ENCODE results near the gene GLYAT. TPM values are rescaled to one million over a fixed set of nuclear protein-coding genes. Genes with fewer than 3 reads are reported as not detected.

GLYAT gene
- total RNA-seq, 2 donors from 2014 or later: not detected

DNA sequence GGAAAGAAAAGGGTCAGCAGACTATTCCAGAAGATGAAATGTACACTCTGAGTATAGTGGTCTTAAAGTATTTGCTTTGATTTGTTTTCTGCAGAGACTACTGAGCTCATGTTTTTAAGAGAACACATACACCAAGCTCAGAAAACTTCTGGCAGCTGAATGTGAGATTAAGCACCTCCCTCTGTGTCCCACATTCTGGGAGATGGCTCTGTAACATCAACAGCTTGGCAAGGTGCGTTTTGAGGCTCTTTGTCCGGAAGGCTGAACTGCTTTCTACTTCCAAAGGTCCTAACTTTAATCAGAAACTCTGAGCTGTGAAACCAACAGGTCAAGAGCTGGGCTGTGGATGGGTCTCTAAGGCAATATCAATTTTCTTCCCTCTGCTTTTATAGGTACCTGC, 36.4 kb upstream of the GLYAT start:
- Mint-ChIP-seq H3K4me3 (no peak overlapping the region), H3K27me3 (ENCODE audit: low read depth) (peaks cover 28% of the 10 kb centered on the region), H3K36me3 (ENCODE audit: insufficient read depth in 2 of 2) (peaks cover 0 to 5% of the 10 kb centered on the region in 2 donors), H3K9me3 (no peaks in the 10 kb centered on the region), H3K27ac (no peak overlapping the region), H3K4me1 (ENCODE audit: low read depth) (peaks cover 6% of the 10 kb centered on the region)
- ATAC-seq (replicated peaks in 1 of 2): no peak
- no peak for DNase-seq

- Mint-ChIP-seq H3K27ac (no peak overlapping the region), H3K9me3 (no peaks in the 10 kb centered on the region), H3K27me3 (ENCODE audit: low read depth) (peaks cover 14% of the 10 kb centered on the region), H3K36me3 (ENCODE audit: insufficient read depth in 2 of 2) (no peaks in the 10 kb centered on the region), H3K4me3 (no peak overlapping the region), H3K4me1 (ENCODE audit: low read depth) (no peaks in the 10 kb centered on the region)
- ATAC-seq (replicated peaks in 1 of 2) (no peak), DNase-seq (no peak)
Measured at GRCh38 chr11:58765078-58765477, 33.3 kb upstream of the GLYAT start.

GRCh38 chr11:58763120-58763490, 31.4 kb upstream of the GLYAT start:
- DNase-seq (no peak), ATAC-seq (replicated peaks in 1 of 2) (no peak)
- no peaks in the 10 kb centered on the region for H3K9me3 Mint-ChIP-seq
- H3K27ac Mint-ChIP-seq: no peak overlapping the region
- peaks cover 14% of the 10 kb centered on the region for H3K27me3 Mint-ChIP-seq (ENCODE audit: low read depth)
- H3K36me3 Mint-ChIP-seq (ENCODE audit: insufficient read depth in 2 of 2): no peaks in the 10 kb centered on the region
- no peaks in the 10 kb centered on the region for H3K4me1 Mint-ChIP-seq (ENCODE audit: low read depth)
- H3K4me3 Mint-ChIP-seq: no peak overlapping the region

GRCh38 chr11:58762284-58763119, 30.8 kb upstream of the GLYAT start:
- Mint-ChIP-seq H3K27ac (no peak overlapping the region), H3K27me3 (ENCODE audit: low read depth) (peaks cover 14% of the 10 kb centered on the region), H3K9me3 (no peaks in the 10 kb centered on the region), H3K36me3 (ENCODE audit: insufficient read depth in 2 of 2) (no peaks in the 10 kb centered on the region), H3K4me3 (no peak overlapping the region), H3K4me1 (ENCODE audit: low read depth) (no peaks in the 10 kb centered on the region)
- no peak for ATAC-seq (replicated peaks in 1 of 2)
- no peak for DNase-seq

GRCh38 chr11:58757439-58757838, 25.7 kb upstream of the GLYAT start:
- Mint-ChIP-seq H3K9me3 (peaks cover 0 to 2% of the 10 kb centered on the region in 2 donors), H3K27ac (no peak overlapping the region), H3K36me3 (ENCODE audit: insufficient read depth in 2 of 2) (no peaks in the 10 kb centered on the region), H3K4me3 (no peak overlapping the region), H3K4me1 (ENCODE audit: low read depth) (no peaks in the 10 kb centered on the region), H3K27me3 (ENCODE audit: low read depth) (no peaks in the 10 kb centered on the region)
- ATAC-seq (replicated peaks in 1 of 2) (no peak), DNase-seq (no peak)

DNA sequence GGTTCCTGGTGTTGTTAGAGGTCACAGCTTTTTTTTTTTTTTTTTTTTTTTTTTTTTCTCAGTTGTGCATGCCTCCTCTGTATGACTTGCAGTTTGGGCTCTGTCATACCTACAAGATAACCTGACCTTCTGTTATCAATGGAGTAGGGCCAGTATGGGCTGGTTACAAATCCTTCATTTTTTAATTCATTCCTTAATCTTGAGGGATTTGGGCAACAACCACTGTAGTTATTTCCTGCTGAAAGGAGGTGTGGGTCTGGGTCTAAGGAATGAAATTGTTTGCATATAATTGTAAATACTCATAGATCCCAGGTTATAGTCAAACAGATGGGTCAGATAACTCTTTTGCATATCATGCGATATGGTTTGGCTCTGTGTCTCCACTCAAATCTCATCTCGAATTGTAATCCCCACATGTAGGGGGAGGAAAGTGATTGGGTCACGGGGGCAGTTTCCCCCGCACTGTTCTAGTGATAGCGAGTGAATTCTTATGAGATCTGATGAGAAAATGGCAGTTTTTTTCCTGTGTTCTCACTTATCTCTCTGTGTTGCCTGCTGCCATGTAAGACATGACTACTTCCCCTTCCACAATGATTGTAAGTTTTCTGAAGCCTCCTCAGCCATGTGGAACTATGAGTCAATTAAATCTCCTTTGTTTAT, 14.1 kb upstream of the GLYAT start:
- no peak for DNase-seq
- H3K9me3 Mint-ChIP-seq: peaks cover 3 to 4% of the 10 kb centered on the region in 2 donors
- no peak overlapping the region for H3K4me3 Mint-ChIP-seq
- peaks cover 13% of the 10 kb centered on the region for H3K4me1 Mint-ChIP-seq (ENCODE audit: low read depth)
- H3K36me3 Mint-ChIP-seq (ENCODE audit: insufficient read depth in 2 of 2): peaks cover 2 to 6% of the 10 kb centered on the region in 2 donors
- no peak overlapping the region for H3K27ac Mint-ChIP-seq
- no peaks in the 10 kb centered on the region for H3K27me3 Mint-ChIP-seq (ENCODE audit: low read depth)
- ATAC-seq (replicated peaks in 1 of 2): no peak

- Mint-ChIP-seq H3K4me3 (no peak overlapping the region), H3K36me3 (ENCODE audit: insufficient read depth in 2 of 2) (peaks cover 4 to 8% of the 10 kb centered on the region in 2 donors), H3K9me3 (peaks cover 2 to 6% of the 10 kb centered on the region in 2 donors), H3K27ac (no peak overlapping the region), H3K27me3 (ENCODE audit: low read depth) (no peaks in the 10 kb centered on the region), H3K4me1 (ENCODE audit: low read depth) (peaks cover 13% of the 10 kb centered on the region)
- DNase-seq (no peak), ATAC-seq (replicated peaks in 1 of 2) (no peak)
Measured at GRCh38 chr11:58744988-58745704, 13.4 kb upstream of the GLYAT start.

DNA sequence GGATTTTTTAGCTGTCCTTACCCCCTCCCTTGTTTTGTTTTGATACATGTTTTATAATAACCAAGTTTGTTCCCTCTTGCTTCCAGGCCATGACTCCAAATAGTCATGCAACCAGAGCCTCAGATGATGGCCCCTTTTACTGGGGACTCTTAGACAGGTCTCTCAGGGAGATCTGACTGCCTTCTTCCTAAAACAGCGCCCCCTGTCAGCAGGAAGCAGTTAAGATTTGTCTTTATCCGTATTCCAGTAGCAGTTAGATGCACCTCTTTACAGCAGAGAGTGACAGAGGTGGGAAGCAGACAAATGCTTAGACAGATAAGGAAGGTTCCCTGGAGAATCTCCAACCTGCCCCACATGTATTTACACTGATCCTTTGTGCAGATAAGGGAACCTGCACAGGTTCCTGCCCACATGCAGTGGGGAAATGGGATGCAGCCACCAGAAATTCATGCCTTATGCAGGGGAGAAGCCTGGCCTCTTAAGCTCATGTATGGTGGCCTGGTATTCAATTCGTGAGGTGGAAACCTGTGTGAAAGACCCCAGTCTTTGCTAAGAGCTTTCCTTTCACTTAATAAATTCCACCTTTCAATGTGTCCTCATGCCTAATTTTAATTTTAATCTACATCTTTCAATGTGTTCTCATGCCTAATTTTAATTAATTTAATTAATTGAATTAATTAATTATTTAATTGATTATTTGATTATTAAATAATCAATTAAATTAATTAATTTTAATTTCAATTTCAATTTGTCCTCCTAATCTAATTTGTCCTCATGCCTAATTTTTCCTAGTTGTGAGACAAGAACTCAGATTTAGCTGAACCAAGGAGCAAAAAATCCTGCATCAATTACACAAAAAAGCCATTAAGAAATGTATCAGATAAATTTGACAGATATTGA, 11.5 kb upstream of the GLYAT start:
- H3K36me3 Mint-ChIP-seq (ENCODE audit: insufficient read depth in 2 of 2): peaks cover 4 to 10% of the 10 kb centered on the region in 2 donors
- no peak overlapping the region for H3K4me3 Mint-ChIP-seq
- DNase-seq (no peak), ATAC-seq (replicated peaks in 1 of 2) (no peak)
- H3K27me3 Mint-ChIP-seq (ENCODE audit: low read depth): no peaks in the 10 kb centered on the region
- H3K27ac Mint-ChIP-seq: no peak overlapping the region
- peaks cover 13% of the 10 kb centered on the region for H3K4me1 Mint-ChIP-seq (ENCODE audit: low read depth)
- H3K9me3 Mint-ChIP-seq: peaks cover 2 to 6% of the 10 kb centered on the region in 2 donors

- Mint-ChIP-seq H3K27ac (no peak overlapping the region), H3K4me1 (ENCODE audit: low read depth) (peaks cover 13% of the 10 kb centered on the region), H3K36me3 (ENCODE audit: insufficient read depth in 2 of 2) (peaks cover 4 to 10% of the 10 kb centered on the region in 2 donors), H3K27me3 (ENCODE audit: low read depth) (no peaks in the 10 kb centered on the region), H3K9me3 (peaks cover 2 to 6% of the 10 kb centered on the region in 2 donors), H3K4me3 (no peak overlapping the region)
- no peak for DNase-seq
- ATAC-seq (replicated peaks in 1 of 2): peak in 1 of 2 donors; percentile 40
Measured at GRCh38 chr11:58742140-58742539, 10.4 kb upstream of the GLYAT start.

DNA sequence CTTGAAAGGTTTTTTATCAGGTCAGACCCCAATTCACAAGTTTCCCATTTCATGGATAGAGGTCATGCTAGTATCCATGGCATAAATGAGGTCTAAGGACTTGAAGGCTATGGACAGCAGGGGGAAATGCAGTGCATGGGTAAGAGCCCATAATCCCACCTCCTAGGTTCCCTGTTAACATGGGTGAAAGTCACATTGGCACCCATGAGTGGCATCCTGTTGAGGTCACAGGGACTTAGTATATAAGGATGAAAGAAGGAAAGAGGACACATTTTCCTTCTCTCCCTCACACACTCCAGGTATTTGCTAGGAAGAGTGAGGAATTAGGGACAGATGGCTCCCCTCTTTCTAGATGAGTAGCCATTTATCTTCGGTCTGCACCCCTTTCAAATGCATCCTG, 9.4 kb upstream of the GLYAT start:
- ATAC-seq (replicated peaks in 1 of 2): no peak
- H3K27ac Mint-ChIP-seq: no peak overlapping the region
- DNase-seq: no peak
- peaks cover 4 to 10% of the 10 kb centered on the region in 2 donors for H3K36me3 Mint-ChIP-seq (ENCODE audit: insufficient read depth in 2 of 2)
- peaks cover 2 to 6% of the 10 kb centered on the region in 2 donors for H3K9me3 Mint-ChIP-seq
- no peak overlapping the region for H3K4me3 Mint-ChIP-seq
- H3K27me3 Mint-ChIP-seq (ENCODE audit: low read depth): no peaks in the 10 kb centered on the region
- peaks cover 13% of the 10 kb centered on the region for H3K4me1 Mint-ChIP-seq (ENCODE audit: low read depth)

DNA sequence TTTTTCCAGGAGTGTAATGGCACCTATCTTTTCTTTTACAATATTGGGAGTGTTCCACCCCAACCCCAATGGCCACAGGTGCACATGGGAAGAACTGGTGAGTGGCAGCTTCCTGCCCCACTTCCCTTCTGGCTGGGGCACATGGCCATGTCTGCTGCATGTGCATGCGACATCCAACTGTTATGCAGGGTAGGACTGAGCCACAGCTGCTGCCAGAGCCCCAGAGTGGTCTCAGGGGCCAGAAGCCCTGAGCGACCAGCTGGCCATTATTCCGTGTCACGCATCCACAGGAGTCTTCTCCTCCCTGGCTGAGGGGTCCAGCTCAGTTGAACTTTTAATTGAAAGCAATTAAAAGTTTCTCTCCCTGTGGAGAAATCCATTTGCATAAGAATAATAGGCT, 8.7 kb upstream of the GLYAT start:
- H3K27me3 Mint-ChIP-seq (ENCODE audit: low read depth): no peaks in the 10 kb centered on the region
- H3K27ac Mint-ChIP-seq: no peak overlapping the region
- peaks cover 2 to 6% of the 10 kb centered on the region in 2 donors for H3K9me3 Mint-ChIP-seq
- H3K36me3 Mint-ChIP-seq (ENCODE audit: insufficient read depth in 2 of 2): peaks cover 4 to 10% of the 10 kb centered on the region in 2 donors
- H3K4me3 Mint-ChIP-seq: no peak overlapping the region
- ATAC-seq (replicated peaks in 1 of 2): no peak
- DNase-seq: no peak
- peaks cover 13% of the 10 kb centered on the region for H3K4me1 Mint-ChIP-seq (ENCODE audit: low read depth)

- no peak for DNase-seq
- Mint-ChIP-seq H3K9me3 (peaks cover 2 to 6% of the 10 kb centered on the region in 2 donors), H3K4me1 (ENCODE audit: low read depth) (peaks cover 13% of the 10 kb centered on the region), H3K4me3 (no peak overlapping the region), H3K27ac (no peak overlapping the region), H3K36me3 (ENCODE audit: insufficient read depth in 2 of 2) (peaks cover 4 to 10% of the 10 kb centered on the region in 2 donors), H3K27me3 (ENCODE audit: low read depth) (no peaks in the 10 kb centered on the region)
- no peak for ATAC-seq (replicated peaks in 1 of 2)
Measured at GRCh38 chr11:58739725-58740430, 8.1 kb upstream of the GLYAT start.
